HEK293T (cell line): ENCODE data around the gene COL26A1.

Source experiments
- BHLHE40 ChIP-seq: fragments of 450-650 bp; IDR thresholded peaks from 2 replicates; pipeline ENCODE4 v1.6.1; 2016; ENCODE audit warnings: mild to moderate bottlenecking, moderate library complexity, borderline replicate concordance
- CTBP1 ChIP-seq: fragments of 450-650 bp; IDR thresholded peaks from 2 replicates; pipeline ENCODE4 v1.6.1; 2016; ENCODE audit warnings: borderline replicate concordance
- ELF4 ChIP-seq: fragments of 450-650 bp; IDR thresholded peaks from 2 replicates; pipeline ENCODE4 v1.6.1; 2017; ENCODE audit warnings: antibody characterized with exemption
- FOXA1 ChIP-seq: fragments of 450-650 bp; IDR thresholded peaks from 2 replicates; pipeline ENCODE4 v1.6.1; 2016; ENCODE audit warnings: mild to moderate bottlenecking
- FOXK2 ChIP-seq: fragments of 450-650 bp; IDR thresholded peaks from 2 replicates; pipeline ENCODE4 v1.6.1; 2016; ENCODE audit warnings: mild to moderate bottlenecking
- FOXM1 ChIP-seq: fragments of 450-650 bp; IDR thresholded peaks from 2 replicates; pipeline ENCODE4 v1.6.1; 2017; ENCODE audit warnings: mild to moderate bottlenecking, borderline replicate concordance
- NFRKB ChIP-seq: fragments of 450-650 bp; IDR thresholded peaks from 2 replicates; pipeline ENCODE4 v1.6.1; 2016; ENCODE audit warnings: mild to moderate bottlenecking, moderate library complexity
- SP1 ChIP-seq: fragments of 450-650 bp; IDR thresholded peaks from 2 replicates; pipeline ENCODE4 v1.6.1; 2017
- SUZ12 ChIP-seq: fragments of 450-650 bp; IDR thresholded peaks from 2 replicates; pipeline ENCODE4 v1.6.1; 2016; ENCODE audit warnings: mild to moderate bottlenecking
- TARDBP ChIP-seq: fragments of 450-650 bp; IDR thresholded peaks from 2 replicates; pipeline ENCODE4 v1.6.1; 2016
- ZNF384 ChIP-seq: fragments of 450-650 bp; IDR thresholded peaks from 2 replicates; pipeline ENCODE4 v1.6.1; 2016

DNA sequence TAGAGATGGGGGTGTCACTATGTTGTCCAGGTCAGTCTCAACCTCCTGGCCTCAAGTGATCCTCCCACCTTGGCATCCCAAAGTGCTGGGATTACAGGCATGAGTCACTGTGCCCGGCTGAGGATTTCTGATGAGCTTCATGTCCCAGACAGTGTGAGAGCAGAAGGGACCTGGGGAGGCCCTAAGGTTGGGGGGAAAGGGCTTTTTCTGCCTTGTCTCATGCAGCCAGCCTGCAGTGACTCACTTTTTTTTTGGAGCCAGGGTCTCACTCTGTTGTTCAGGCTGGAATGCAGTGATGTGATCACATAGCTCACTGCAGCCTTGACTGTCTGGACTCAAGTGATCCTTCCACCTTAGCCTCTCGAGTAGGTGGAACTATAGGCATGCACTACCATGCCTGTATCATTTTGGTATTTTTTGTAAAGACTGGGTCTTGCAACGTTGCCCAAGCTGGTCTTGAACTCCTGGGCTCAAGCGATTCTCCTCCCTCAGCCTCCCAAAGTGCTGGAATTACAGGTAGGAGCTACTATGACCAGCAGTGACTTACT lies 14.6 kb downstream of the COL26A1 start:
- no peak for TF ChIP-seq ELF4
- TF ChIP-seq FOXM1, result no peak
- no peak for TF ChIP-seq TARDBP
- no peak for TF ChIP-seq CTBP1
- TF ChIP-seq BHLHE40, result no peak
- TF ChIP-seq SUZ12, result no peak
- TF ChIP-seq SP1, result no peak
- no peak for TF ChIP-seq NFRKB
- no peak for TF ChIP-seq FOXK2
- TF ChIP-seq FOXA1, result no peak
- TF ChIP-seq ZNF384, result no peak
